Osteocyte (in vitro differentiated cells): Measurements from ENCODE around the gene IGSF3. TPM values are rescaled to one million over a fixed set of nuclear protein-coding genes. Genes with fewer than 3 reads are reported as not detected.
"Not testable (repeated sequence)": the region's sequence is repeated elsewhere in the genome, so short reads cannot be mapped to it uniquely, and the experiment has no call there.

Experiments used
- DNase-seq: peaks from one replicate; pipeline ENCODE4 v3.0.0; 2021; ENCODE audit warnings: mixed read lengths; ENCODE audit not compliant: unreplicated experiment; ENCODE audit errors: extremely low spot score
- H3K27ac Mint-ChIP-seq: one replicate; pipeline ENCODE4 v1.8.0; 2021; ENCODE audit warnings: mild to moderate bottlenecking, mixed read lengths; ENCODE audit not compliant: unreplicated experiment
- H3K27me3 Mint-ChIP-seq: one replicate; pipeline ENCODE4 v1.8.0; 2021; ENCODE audit warnings: mixed read lengths; ENCODE audit not compliant: unreplicated experiment
- H3K36me3 Mint-ChIP-seq: one replicate; pipeline ENCODE4 v1.8.0; 2021; ENCODE audit warnings: mixed read lengths; ENCODE audit not compliant: unreplicated experiment
- H3K4me1 Mint-ChIP-seq: one replicate; pipeline ENCODE4 v1.8.0; 2021; ENCODE audit warnings: mixed read lengths; ENCODE audit not compliant: unreplicated experiment
- H3K4me3 Mint-ChIP-seq: one replicate; pipeline ENCODE4 v1.8.0; 2021; ENCODE audit warnings: mild to moderate bottlenecking, moderate library complexity, mixed read lengths; ENCODE audit not compliant: unreplicated experiment
- H3K9me3 Mint-ChIP-seq: one replicate; pipeline ENCODE4 v1.8.0; 2021; ENCODE audit warnings: mixed read lengths; ENCODE audit not compliant: unreplicated experiment
- total RNA-seq: library from RNA; stranded (reverse); gene quantifications from 2 replicates; pipeline ENCODE4 v1.2.1, GENCODE V29; 2021
- TF ChIP-seq, protein P1 (sequence below): fragments of 200-600 bp; sonication (generic); IDR thresholded peaks from 2 replicates; pipeline ENCODE4 v1.5.0; 2021; ENCODE audit warnings: antibody characterized with exemption, mild to moderate bottlenecking, moderate library complexity

IGSF3 gene
- total RNA-seq, 1 donor from 2014 or later, result 43.2 TPM

DNA sequence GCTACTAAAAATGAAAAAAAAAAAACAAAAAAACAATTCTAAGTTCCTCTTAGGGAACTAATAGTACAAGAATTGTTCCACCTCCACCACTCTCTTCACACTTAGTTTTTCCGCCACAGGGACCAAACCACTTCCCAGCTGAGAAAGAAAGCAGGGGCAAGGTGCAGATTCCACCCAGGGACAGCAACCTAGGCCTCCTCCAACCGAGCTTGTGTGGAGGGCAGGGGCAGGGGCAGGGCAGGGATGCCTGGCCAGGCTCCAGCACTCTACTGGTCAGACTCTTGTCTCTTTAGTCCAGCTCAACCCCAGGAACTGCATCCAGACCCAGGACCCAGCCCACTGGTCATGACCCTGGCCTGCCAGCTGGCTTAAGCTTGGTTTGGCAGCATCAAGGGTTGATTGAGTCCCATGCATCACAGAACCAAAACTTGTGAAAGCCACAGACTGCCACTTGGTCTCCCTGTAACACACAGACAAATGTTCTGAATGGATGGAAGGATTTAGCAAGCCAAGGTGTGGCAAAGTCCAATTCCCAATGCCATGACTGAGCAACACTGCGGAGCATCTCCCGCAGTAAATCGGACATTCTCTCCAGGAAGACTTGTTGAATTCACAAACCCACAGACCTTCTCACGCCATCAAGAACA is 77.1 kb downstream of the IGSF3 start:
- not testable (repeated sequence) for H3K4me3 Mint-ChIP-seq, DNase-seq, H3K9me3 Mint-ChIP-seq, H3K36me3 Mint-ChIP-seq, H3K27me3 Mint-ChIP-seq, H3K27ac Mint-ChIP-seq
- peaks cover 47% of the 10 kb centered on the region for H3K4me1 Mint-ChIP-seq

DNA sequence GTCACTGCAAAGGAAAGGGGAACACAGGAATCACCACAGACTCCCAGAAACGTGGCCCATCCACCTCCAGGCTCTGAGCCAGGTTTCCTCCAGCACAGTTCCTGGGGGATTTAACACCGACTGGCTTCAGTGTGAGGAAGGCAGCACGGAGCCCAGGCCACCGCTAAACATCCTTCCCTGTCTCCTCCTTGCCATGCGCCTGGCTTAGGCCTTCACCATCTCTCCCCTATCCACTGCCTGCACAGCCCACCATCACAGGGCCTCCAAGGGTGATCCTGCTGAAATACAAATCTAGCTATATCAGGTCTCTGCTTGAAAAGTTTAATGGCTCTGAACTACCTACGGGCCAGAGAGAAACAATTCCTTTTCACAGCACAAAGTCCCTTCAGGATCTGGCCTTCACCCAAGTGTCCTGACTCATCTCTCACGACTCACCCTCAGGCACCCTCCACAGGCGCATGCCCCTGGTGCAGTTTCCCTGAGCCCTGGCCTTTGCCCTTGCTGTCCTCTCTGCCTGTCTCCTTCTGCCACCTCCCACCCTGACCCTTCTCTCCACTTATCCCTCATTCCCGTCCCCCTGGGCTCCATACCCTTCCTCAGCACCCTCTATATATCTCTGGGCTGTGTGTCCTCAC is 78.3 kb downstream of the IGSF3 start:
- H3K4me3 Mint-ChIP-seq, DNase-seq, H3K36me3 Mint-ChIP-seq, H3K9me3 Mint-ChIP-seq, H3K27me3 Mint-ChIP-seq: not testable (repeated sequence)
- Mint-ChIP-seq H3K27ac (peak overlapping the region; percentile 65), H3K4me1 (peaks cover 47% of the 10 kb centered on the region)

- TF ChIP-seq, protein P1, sequence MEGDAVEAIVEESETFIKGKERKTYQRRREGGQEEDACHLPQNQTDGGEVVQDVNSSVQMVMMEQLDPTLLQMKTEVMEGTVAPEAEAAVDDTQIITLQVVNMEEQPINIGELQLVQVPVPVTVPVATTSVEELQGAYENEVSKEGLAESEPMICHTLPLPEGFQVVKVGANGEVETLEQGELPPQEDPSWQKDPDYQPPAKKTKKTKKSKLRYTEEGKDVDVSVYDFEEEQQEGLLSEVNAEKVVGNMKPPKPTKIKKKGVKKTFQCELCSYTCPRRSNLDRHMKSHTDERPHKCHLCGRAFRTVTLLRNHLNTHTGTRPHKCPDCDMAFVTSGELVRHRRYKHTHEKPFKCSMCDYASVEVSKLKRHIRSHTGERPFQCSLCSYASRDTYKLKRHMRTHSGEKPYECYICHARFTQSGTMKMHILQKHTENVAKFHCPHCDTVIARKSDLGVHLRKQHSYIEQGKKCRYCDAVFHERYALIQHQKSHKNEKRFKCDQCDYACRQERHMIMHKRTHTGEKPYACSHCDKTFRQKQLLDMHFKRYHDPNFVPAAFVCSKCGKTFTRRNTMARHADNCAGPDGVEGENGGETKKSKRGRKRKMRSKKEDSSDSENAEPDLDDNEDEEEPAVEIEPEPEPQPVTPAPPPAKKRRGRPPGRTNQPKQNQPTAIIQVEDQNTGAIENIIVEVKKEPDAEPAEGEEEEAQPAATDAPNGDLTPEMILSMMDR, result no peak
- no peak overlapping the region for H3K4me3 Mint-ChIP-seq
- no peaks in the 10 kb centered on the region for H3K9me3 Mint-ChIP-seq
- peaks cover 9% of the 10 kb centered on the region for H3K36me3 Mint-ChIP-seq
- peaks cover 47% of the 10 kb centered on the region for H3K4me1 Mint-ChIP-seq
- H3K27me3 Mint-ChIP-seq, result no peaks in the 10 kb centered on the region
- no peak for DNase-seq
- H3K27ac Mint-ChIP-seq, result peak overlapping the region; percentile 68
Observed at GRCh38 chr1:116587501-116588227, 79.9 kb downstream of the IGSF3 start.

GRCh38 chr1:116586741-116587143 is 80.8 kb downstream of the IGSF3 start:
- peak overlapping the region; percentile 93 for H3K27ac Mint-ChIP-seq
- no peak for DNase-seq
- no peaks in the 10 kb centered on the region for H3K9me3 Mint-ChIP-seq
- no peak overlapping the region for H3K4me3 Mint-ChIP-seq
- H3K27me3 Mint-ChIP-seq, result no peaks in the 10 kb centered on the region
- TF ChIP-seq, protein P1, result no peak
- peaks cover 11% of the 10 kb centered on the region for H3K36me3 Mint-ChIP-seq
- H3K4me1 Mint-ChIP-seq, result peaks cover 43% of the 10 kb centered on the region

GRCh38 chr1:116585886-116586285 is 81.6 kb downstream of the IGSF3 start:
- peaks cover 40% of the 10 kb centered on the region for H3K4me1 Mint-ChIP-seq
- no peak for DNase-seq
- TF ChIP-seq, protein P1, result no peak
- no peaks in the 10 kb centered on the region for H3K27me3 Mint-ChIP-seq
- H3K4me3 Mint-ChIP-seq, result no peak overlapping the region
- peaks cover 11% of the 10 kb centered on the region for H3K36me3 Mint-ChIP-seq
- no peaks in the 10 kb centered on the region for H3K9me3 Mint-ChIP-seq
- peak overlapping the region; percentile 93 for H3K27ac Mint-ChIP-seq
